Measurements from ENCODE around the gene ELOVL2.
"Not testable (repeated sequence)": the region's sequence is repeated elsewhere in the genome, so short reads cannot be mapped to it uniquely, and the experiment has no call there.

ELOVL2 gene

GRCh38 chr6:11021714-11022113 is 22.4 kb downstream of the ELOVL2 start:
- DNase-seq: no peak

GRCh38 chr6:11021003-11021402 is 23.1 kb downstream of the ELOVL2 start:
- DNase-seq: no peak

GRCh38 chr6:11018225-11018624 is 25.9 kb downstream of the ELOVL2 start:
- no peak for DNase-seq

GRCh38 chr6:11017090-11017489 is 27.0 kb downstream of the ELOVL2 start:
- no peak for DNase-seq

GRCh38 chr6:11016452-11016851 is 27.7 kb downstream of the ELOVL2 start:
- no peak for DNase-seq

GRCh38 chr6:11015102-11015501 is 29.0 kb downstream of the ELOVL2 start:
- no peak for DNase-seq

- no peak for DNase-seq
Observed at GRCh38 chr6:11013721-11014070, 30.4 kb downstream of the ELOVL2 start.

- DNase-seq: no peak
Observed at GRCh38 chr6:11012976-11013720, 31.0 kb downstream of the ELOVL2 start.

- DNase-seq: no peak
Observed at GRCh38 chr6:11012295-11012754, 31.8 kb downstream of the ELOVL2 start.

GRCh38 chr6:11011787-11012234 is 32.3 kb downstream of the ELOVL2 start:
- peak; percentile 25 for DNase-seq

GRCh38 chr6:11009353-11009752 is 34.8 kb downstream of the ELOVL2 start:
- no peak for DNase-seq

GRCh38 chr6:11008821-11009220 is 35.3 kb downstream of the ELOVL2 start:
- DNase-seq: no peak

- no peak for DNase-seq
Observed at GRCh38 chr6:11007715-11008608, 36.1 kb downstream of the ELOVL2 start.

- DNase-seq: no peak
Observed at GRCh38 chr6:11006061-11006460, 38.0 kb downstream of the ELOVL2 start.

- not testable (repeated sequence) for DNase-seq
Observed at GRCh38 chr6:11003297-11003696, 40.8 kb downstream of the ELOVL2 start.

- no peak for DNase-seq
Observed at GRCh38 chr6:11002176-11002575, 41.9 kb downstream of the ELOVL2 start.

- no peak for DNase-seq
Observed at GRCh38 chr6:10999994-11000393, 44.1 kb downstream of the ELOVL2 start.

GRCh38 chr6:10995114-10995707 is 48.9 kb downstream of the ELOVL2 start:
- DNase-seq: no peak

GRCh38 chr6:10993896-10994295 is 50.2 kb downstream of the ELOVL2 start:
- no peak for DNase-seq

- DNase-seq: no peak
Observed at GRCh38 chr6:10991115-10991514, 53.0 kb downstream of the ELOVL2 start.

GRCh38 chr6:10989587-10989986 is 54.5 kb downstream of the ELOVL2 start:
- no peak for DNase-seq

GRCh38 chr6:10984959-10985358 is 59.1 kb downstream of the ELOVL2 start:
- not testable (repeated sequence) for DNase-seq

- no peak for DNase-seq
Observed at GRCh38 chr6:10981409-10981808, 62.7 kb downstream of the ELOVL2 start.

Data from right kidney (tissue), 1 donor.